Mammary epithelial cell (primary cell): ENCODE data around the gene PERCC1.

Source experiments
- EZH2 ChIP-seq: IDR thresholded peaks from 2 replicates; pipeline ENCODE4 v1.6.1; 2012; ENCODE audit warnings: low read length, inconsistent platforms, borderline replicate concordance
- TF ChIP-seq, protein P1 (sequence below), 2 donors: IDR thresholded peaks in 1 of 2; conservative IDR thresholded peaks in 1 of 2; 2 replicates each; pipeline ENCODE4 v1.5.1; 2011 to 2012; ENCODE audit warnings: inconsistent platforms in 2 of 2, low read length in 2 of 2, mild to moderate bottlenecking in 2 of 2, control low read depth in 1 of 2, low read depth in 1 of 2; ENCODE audit not compliant: insufficient read depth in 1 of 2; ENCODE audit errors: extremely low read depth in 1 of 2

DNA sequence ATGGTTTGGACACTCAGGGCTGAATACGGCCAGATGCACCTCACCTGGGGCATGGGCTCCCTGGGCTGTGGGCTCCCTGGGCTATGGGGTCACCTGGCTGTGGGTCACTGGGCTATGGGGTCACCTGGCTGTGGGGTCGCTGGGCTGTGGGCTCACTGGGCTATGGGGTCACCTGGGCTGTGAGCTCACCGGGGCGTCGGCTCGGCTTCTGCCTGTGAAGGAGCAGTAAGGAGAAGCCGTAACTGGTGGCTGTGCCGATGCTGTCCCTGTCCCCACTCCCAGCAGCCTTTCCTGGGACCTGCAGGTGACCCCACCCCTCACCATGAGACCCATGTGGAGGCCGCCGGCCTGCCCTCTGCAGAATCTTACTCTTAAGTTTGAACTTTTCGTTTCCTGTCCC is 1.9 kb upstream of the PERCC1 start:
- TF ChIP-seq, protein P1, sequence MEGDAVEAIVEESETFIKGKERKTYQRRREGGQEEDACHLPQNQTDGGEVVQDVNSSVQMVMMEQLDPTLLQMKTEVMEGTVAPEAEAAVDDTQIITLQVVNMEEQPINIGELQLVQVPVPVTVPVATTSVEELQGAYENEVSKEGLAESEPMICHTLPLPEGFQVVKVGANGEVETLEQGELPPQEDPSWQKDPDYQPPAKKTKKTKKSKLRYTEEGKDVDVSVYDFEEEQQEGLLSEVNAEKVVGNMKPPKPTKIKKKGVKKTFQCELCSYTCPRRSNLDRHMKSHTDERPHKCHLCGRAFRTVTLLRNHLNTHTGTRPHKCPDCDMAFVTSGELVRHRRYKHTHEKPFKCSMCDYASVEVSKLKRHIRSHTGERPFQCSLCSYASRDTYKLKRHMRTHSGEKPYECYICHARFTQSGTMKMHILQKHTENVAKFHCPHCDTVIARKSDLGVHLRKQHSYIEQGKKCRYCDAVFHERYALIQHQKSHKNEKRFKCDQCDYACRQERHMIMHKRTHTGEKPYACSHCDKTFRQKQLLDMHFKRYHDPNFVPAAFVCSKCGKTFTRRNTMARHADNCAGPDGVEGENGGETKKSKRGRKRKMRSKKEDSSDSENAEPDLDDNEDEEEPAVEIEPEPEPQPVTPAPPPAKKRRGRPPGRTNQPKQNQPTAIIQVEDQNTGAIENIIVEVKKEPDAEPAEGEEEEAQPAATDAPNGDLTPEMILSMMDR (conservative IDR thresholded peaks at IDR 0.05 in 1 of 2, IDR thresholded peaks at IDR 0.05 in 1 of 2; ENCODE audit: extremely low read depth in 1 of 2, insufficient read depth in 1 of 2, low read depth in 1 of 2, low read length in 2 of 2) = no peak
- no peak for TF ChIP-seq EZH2
